GM19043 (cell line): ENCODE measurements around the gene ETFDH.
"Not testable (repeated sequence)": the region's sequence is repeated elsewhere in the genome, so short reads cannot be mapped to it uniquely, and the experiment has no call there.

Experiments used
- ATAC-seq: cut with Tn5 transposase; IDR thresholded peaks from one replicate; pipeline ENCODE4 v1.9.1; 2021; ENCODE audit warnings: low read depth; ENCODE audit not compliant: unreplicated experiment

The ETFDH gene

DNA sequence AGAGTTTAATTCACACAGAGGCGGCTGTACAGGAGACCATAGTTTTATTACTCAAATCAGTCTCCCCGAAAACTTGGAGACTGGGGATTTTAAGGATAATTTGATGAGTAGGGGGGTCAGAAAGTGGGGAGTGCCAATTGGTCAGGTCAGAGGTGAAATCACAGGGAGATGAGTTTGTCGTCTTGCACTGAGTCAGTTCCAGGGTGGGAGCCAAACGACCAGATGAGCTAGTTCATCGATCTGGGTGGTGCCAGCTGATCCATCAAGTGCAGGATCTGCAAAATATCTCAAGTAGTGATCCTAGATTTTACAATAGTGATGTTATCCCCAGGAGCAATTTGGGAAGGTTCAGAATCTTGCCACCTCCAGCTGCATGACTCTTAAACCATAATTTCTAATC is 4.0 kb downstream of the ETFDH start:
- no peak for ATAC-seq

DNA sequence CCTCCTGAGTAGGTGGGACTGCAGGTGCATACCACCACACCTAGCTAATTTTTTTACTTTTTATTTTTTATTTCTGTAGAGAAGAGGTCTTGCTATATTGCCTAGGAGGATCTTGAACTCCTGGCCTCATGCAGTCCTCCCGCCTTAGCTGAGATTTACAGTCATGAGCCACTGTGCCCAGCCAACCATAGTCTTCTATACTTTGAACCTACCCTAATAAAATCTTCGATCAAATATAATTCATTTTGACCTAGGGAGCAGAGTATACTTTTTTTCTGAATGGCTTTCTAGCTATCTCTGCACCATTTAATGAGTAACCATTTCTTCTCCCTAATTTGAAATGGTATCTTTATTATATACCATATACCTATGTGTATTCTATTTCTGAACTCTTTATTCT is 6.7 kb downstream of the ETFDH start:
- ATAC-seq: no peak

DNA sequence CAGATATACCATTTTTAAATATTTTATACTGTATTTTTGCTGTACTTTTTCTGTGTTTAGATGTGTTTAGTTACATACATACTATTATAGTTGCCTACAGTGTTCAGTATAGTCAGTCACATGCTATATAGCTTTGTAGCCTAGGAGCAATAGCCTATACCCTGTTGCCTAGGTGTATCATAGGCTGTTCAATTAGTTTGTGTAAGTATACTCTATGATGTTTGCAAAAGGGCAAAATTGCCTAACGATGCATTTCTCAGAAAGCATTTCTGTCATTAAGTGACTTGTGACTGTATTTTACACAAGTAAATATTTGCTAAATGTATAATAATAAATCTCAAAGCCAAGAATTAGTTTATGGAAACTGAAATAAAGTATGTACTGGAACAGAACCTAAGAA is 9.5 kb downstream of the ETFDH start:
- ATAC-seq: no peak

DNA sequence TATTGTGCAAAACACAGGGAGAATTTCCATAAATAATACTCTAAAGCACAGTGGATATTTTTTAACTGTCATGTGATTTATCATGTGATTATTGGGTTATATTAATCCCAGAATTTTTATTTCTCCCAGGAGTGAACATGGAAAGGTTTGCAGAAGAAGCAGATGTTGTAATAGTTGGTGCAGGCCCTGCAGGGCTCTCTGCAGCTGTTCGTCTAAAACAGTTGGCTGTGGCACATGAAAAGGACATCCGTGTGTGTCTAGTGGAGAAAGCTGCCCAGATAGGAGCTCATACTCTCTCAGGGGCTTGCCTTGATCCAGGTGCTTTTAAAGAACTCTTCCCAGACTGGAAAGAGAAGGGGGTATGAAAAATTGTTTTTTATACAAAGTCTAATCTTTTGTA is 10.0 kb downstream of the ETFDH start:
- no peak for ATAC-seq

DNA sequence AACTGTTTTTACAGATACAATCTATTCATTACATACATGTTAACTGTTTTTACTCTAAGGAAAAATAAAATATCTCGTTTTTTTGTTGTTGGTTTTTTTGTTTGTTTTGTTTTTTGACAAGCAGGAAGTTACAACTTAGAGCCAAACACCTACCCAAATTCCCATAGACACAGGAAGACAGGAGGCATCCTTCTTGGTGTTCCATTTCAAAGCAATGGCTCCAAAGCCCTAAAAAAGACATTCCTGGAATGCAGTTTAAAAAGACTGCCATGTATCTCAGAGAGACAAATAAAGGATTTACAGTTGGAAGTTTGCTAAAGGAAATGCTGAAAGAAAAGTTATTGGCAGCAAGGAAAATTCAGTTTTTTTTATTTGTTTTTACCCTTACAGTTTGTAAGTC is 16.7 kb downstream of the ETFDH start:
- no peak for ATAC-seq

DNA sequence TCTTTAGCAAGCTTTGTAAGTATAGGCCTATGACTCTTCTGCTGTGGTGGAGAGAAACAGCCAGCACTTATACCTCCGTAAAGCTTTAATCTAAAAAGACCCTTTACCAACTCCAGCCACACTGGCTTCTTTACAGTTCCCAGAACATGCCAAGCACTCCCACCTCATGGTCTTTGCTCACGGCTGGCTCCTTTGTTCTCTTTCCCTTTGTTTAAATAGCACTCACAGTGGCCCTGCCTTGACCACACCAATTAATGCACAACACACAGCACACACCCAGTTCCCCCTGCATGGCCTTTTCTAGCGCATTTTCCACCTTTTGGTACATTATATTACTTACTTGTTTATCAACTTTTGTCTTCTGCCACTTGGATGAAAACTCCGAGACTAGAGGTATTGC is 32.2 kb downstream of the ETFDH start:
- no peak for ATAC-seq

DNA sequence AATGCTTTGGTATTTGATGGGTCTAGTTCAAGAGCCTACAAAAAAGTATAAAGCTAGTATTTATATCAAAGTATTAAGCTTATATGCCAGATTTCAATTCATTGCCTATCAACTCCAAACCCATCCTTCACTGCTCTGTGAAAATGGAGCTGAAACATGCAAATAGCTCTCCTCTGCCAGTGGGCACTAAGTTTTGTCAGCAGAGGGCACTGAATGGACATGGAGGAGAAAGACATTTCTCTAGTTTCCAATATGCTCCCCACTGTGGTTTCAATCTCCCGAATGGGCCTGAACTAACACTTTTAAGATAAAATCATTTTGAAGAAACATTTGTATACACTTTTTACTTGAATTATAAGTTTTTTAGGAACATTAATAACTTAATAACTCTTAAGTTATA is 38.7 kb downstream of the ETFDH start:
- no peak for ATAC-seq

DNA sequence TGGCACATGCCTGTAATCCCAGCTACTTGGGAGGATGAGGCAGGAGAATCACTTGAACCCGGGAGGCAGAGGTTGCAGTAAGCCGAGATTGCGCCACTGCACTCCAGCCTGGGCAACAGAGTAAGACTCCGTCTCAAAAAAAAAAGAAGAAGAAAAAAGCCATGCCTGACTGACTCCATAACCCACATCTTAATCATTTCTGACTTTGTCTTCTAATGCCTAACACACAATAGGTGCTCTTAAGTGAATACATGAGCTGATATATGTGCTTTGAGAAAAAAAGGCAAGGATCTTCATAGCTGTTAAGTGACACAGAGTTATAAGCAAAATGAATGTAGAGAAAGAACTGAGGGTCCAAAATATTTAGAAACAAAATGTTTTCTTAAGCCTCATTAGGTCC is 40.5 kb downstream of the ETFDH start:
- not testable (repeated sequence) for ATAC-seq

DNA sequence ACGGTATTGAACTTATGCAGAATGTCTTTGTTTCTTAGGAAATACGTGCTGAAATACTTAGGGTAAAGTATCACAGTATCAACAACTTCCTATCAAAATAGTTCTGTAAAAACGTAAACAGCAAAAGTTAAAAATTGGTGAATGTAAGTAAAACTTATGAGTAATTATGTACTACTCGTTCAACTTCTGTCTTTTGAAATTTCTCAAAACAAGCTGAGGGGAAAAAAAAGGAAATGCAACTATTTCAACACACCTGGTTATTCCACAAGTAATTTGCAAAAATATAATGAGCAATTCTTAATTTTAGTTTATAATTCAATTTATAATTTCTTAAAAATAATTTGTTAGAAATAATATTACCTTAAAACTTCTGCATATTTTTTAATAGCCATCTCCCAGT is 42.8 kb downstream of the ETFDH start:
- ATAC-seq: no peak

DNA sequence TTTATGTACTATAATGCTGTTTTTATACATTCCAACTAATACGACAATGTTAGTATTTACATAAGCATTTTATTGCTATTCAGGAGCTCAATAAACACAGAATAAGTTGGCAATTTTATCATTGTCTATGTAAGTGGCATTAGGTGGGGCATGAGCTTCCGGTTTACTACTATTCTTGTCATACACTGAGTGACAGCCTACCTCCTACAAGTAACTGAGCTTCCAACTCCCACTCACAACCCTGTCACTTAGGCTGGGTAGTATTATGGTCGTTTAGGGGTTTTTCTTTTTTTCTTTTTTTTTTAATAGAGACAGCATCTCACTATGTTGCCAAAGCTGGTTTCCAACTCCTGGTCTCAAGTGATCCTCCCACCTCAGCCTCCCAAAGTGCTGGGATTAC is 43.7 kb downstream of the ETFDH start:
- ATAC-seq: no peak

DNA sequence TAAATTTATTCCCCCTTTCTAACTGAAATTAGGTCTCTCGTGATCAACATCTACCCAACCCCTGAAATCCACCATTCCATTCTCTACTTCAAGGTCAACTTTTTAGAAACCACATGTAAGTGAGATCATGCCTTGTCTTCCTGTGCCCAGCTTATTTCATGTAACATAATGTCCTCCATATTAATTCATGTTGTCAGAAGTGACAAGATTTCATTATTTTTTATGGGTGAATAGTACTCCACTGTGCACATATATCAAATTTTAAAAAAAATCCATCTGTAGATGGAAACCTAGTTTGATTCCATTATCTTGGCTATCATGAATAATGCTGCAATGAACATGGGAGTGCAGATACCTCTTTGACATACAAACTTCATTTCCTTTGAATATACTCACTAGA is 49.6 kb downstream of the ETFDH start:
- ATAC-seq: no peak

DNA sequence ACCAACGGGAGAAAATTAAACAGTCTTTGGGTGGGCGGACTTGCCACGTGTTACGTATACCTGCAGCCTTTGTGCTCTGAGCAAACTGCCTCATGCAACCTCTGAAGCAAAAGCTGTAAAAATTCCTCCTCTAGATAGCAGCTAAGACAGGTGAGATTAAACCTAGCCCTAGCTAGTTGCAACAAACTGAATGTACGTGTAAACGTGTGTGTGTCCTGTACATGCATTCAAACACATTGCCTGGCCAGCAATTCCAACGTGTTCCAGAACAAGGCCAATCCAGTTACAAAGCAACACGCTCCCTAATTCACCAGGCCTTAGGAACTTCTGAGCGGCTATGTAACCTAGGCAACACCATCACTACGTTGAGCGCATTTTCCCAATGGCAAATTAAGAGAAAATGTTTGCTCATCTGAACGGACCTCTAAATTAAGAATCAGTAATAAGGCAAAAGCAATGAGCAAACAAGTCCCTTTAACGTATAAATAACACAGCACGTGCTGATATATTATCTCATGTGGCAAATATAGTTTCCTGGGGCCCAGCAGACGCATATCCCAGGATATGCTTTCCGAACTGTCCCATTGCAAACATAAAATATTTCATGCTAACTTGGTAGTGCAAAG is 50.3 kb downstream of the ETFDH start:
- ATAC-seq: no peak

DNA sequence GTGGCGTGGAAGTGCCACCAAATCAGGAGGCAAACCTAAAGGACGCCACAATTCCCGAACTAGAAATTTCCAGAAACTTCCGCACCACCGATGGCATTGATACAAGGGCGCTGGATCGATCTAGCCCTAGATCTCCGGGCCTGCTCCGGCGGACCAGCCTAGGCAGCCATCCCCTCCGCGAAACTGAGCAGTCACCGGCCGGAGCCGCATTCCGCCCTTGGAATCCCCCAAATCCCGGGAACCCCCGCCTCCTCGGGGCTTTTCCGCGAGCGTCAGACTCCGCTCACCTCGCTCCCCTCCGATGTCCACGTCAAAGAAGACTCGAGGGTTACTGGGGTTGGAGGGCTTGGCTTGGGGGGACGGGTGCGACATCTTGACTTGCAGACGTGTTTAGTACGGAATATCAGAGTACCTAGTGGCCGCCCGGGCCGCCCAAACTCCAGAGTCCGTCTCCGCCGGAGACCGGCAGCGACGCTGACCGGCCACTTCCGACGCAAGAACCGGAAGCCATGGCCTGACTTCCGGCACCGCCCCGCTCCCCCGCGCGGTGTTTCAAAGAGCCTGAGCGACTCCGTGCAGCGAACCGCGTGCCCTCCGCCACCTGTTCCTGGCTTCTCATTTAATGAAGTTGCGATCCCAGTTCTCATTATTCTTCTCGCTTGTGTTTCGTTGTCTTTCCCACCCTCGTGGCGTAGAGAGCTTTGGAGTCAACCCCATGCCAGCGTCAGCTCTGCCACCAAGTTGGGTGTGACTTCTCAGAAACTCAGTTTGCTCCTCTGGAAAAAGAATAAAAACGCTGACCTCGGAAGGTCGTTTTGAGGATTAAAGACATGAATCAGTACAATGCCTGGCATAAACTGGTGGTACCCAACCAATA is 51.1 kb downstream of the ETFDH start, which contains the start of gene PPID:
Gene PPID (minus strand): TSS at position 480 of the 877 bp plus-strand sequence. CDS start 108 bp downstream, at position 372.
- ATAC-seq: peak; percentile 97

DNA sequence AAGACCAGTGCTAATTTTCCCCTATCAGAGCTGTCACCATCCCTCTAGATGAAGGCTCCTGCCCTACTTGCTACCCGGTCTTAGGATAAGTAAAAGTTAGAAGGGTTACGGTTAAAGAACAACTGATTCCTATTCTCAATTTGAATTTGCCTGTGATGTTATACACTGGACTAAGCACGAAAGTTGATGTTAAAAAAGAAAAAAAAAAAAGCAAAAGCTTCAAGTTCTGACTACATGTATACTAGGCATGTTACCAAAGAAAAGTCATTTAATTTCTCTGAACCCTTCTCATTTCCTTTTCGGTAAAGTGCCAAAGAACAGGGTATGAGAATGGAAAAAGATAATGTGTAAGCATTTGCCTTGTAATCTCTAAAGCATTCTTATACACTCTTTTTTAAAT is 52.5 kb downstream of the ETFDH start:
- no peak for ATAC-seq

DNA sequence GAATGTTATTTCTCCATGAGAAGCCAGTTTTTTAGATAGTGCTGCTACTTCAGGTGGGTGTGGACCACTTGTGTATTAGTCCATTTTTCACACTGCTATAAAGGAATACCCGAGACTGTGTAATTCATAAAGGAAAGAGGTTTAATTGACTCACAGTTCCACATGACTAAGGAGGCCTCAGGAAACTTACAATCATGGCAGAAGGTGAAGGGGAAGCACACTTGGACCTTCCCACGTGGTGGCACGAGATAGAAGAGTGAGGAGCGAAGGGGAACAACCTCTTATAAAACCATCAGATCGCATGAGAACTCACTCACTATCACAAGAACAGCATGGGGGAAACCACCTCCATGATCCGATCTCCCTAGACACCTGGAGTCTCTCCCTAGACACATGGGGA is 54.5 kb downstream of the ETFDH start:
- ATAC-seq: no peak

DNA sequence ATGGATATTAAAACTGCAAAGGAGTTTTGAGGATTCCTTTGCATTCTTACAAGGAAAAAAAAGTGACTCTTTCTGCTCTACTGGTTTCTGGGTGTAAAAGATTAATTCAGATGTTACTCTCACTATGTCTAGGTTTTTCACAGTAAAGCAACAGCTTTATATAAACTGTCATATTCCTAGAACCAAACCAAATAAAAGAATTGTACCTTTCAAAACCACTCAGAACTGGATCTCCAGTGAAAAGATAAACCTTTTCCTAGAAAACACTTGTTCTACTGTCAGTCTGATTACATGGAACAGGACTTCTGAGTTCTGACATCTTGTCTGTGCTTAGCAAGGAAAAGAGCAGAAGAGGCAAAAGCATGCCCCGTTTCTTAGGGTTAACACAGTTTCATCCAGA is 56.1 kb downstream of the ETFDH start:
- ATAC-seq: no peak

DNA sequence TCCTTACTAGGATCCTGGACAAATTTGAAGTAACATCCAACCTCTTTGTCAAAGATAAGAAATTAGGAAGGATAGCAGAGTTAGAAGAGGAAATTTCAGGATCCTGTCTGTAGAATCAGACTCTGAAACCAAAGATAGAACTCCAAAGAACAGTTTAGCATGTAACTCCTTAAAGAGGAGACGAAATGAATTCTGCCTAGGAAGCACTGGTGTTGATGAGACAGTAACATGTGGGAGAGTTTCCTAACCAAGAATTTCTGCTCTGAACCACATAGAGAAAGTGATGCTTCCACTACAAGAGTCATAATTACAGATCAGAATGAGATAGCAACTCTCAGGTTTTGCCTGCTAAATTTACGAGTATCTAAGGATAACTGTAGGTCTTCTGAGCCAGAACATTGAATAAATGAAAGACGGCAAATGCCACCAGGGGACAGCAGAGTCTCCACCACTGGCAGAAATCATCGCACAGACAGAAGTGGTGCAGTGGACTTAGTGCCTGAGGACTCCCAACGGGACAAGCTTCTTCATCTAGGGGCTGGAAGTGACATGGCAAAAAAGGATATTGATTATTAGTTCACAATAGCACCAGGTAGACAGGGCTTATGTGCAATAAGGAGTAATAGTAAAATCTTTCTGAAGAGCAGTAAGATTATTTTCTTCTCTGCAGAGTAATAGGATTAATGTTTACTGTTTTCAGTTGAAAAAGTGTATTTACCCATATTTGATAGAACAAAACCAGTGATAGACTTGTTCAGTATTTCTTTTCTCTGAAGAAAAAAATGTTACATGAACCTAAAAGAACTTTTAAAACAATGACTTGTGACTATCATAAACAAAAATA is 57.8 kb downstream of the ETFDH start:
- peak; percentile 91 for ATAC-seq

DNA sequence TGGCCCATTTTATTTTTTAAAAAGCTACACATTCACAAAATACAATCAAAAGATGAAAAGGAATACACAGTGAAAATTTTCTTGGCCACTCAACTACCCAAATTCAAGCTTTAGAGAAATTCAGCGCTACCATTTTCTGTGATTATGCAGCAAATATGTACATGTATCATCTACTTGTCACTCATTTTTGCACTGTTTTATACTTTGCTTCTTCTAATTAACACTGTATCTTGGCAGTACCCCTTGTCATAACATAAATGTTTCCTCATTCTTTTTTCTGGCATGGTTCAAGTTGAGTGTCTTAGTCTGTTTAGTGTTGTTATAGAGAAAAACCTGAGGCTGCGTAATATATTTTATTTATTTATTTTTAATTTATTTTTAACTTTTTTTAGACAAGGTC is 66.8 kb downstream of the ETFDH start:
- ATAC-seq: no peak

DNA sequence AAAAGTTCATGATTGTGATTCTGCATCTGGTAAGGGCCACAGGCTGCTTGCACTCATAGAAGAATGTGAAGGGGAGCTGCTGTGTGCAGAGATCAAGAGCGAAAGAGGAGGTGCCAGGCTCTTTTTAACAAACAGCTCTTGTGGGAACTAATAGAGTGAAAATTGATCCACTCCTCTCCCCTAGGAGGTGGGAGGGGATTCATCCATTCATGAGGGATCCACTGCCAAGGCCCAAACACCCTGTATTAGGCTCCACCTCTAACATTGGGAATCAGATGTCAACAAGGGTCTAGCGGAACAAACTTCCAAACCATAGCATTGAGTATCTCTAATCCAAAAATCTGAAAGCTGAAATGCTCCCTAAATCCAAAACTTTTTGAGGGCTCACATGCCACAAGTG is 67.5 kb downstream of the ETFDH start:
- no peak for ATAC-seq

DNA sequence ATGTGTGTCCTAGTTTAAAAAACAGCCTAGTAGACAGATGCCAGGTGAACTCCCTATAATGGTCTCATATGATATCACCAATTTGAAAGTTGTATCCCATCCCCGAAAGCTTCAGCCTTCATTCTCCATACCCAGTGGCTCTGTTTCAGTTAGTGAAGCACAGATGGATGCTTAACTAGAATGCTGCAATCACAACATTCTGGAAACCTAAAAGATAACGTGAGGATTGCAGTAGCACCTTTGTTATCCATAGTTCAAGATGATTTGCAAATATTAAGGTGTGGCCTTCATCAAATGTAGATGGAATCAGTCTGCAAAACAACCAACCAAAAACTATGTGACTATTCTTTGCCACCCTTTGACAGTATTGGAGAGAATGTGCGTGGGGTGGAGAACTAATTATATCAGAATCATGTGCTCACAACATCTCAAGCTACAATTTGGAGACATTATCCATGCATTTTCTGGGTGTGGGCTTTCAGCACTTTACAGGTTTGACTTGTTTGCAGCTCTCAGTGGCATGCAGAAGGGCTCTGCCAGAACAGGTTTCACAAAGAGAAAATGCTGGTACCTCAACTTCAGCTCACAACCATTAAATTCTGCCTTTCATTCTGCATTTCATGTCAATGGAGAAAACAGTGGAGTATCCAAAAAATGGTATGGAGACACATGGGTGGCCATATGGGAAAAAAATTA is 69.4 kb downstream of the ETFDH start:
- no peak for ATAC-seq

DNA sequence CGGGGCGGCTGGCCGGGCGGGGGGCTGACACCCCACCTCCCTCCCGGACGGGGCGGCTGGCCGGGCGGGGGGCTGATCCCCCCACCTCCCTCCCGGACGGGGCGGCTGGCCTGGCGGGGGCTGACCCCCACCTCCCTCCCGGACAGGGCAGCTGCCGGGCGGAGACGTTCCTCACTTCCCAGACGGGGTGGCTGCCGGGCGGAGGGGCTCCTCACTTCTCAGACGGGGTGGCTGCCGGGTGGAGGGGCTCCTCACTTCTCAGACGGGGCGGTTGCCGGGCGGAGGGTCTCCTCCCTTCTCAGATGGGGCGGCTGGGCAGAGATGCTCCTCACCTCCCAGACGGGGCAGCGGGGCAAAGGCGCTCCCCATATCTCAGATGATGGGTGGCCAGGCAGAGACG is 74.4 kb downstream of the ETFDH start:
- ATAC-seq: not testable (repeated sequence)
